A549 (cell line): ENCODE measurements around the gene UBE2H. TPM values are rescaled to one million over a fixed set of nuclear protein-coding genes. Genes with fewer than 3 reads are reported as not detected.
A peak's percentile ranks its signal among the peaks of the same experiment; 100 is the strongest.
"Not testable (repeated sequence)": the region's sequence is repeated elsewhere in the genome, so short reads cannot be mapped to it uniquely, and the experiment has no call there.

Experiments used
- ATAC-seq, 2 experiments: fragments of 200-7000 bp in 1 of 2; fragments of >200 bp in 1 of 2; cut with Nextera tagmentation in 1 of 2; cut with Tn5 transposase in 1 of 2; 3 replicates each; pipeline versions ENCODE4 v1.8.0 to v1.9.1; 2018 to 2020; ENCODE audit warnings: mild to moderate bottlenecking in 1 of 2, moderate library complexity in 1 of 2
- CTCF ChIA-PET: fragments of 300-600 bp; sonication (Branson Sonifier 250); formaldehyde crosslinking; extraction: SDS; loops from one replicate; lab custom pipeline; 2021; ENCODE audit warnings: antibody characterized with exemption, inconsistent platforms; lab: Yijun Ruan, JAX
- POLR2A ChIA-PET: fragments of 350-600 bp; formaldehyde crosslinking; extraction: SDS; loops from one replicate; lab custom pipeline; 2021; ENCODE audit warnings: antibody characterized with exemption, inconsistent platforms; lab: Yijun Ruan, JAX
- DNase-seq, 2 experiments: peaks; one replicate each; pipeline versions ENCODE4 v3.0.0 to v3.0.0-alpha.2; 2011 to 2016; ENCODE audit warnings: low read depth in 1 of 2, low spot score in 1 of 2
- FAIRE-seq: peaks from 2 replicates; lab custom pipeline; 2011; peaks lifted over from hg19 to GRCh38; lab: Jason Lieb, UNC
- H3K27ac ChIP-seq, 2 experiments: fragments of >200 bp; sonication (Bioruptor Twin); formaldehyde crosslinking; 3 replicates each; pipeline ENCODE4 v1.5.1; 2016 to 2017
- H3K4me1 ChIP-seq: fragments of >200 bp; sonication (Bioruptor Twin); formaldehyde crosslinking; 3 replicates; pipeline ENCODE4 v1.6.1; 2016
- H3K4me2 ChIP-seq: fragments of >200 bp; sonication (Bioruptor Twin); formaldehyde crosslinking; 3 replicates; pipeline ENCODE4 v1.6.1; 2016
- H3K4me3 ChIP-seq: fragments of >200 bp; sonication (Bioruptor Twin); formaldehyde crosslinking; 3 replicates; pipeline ENCODE4 v1.5.1; 2016
- H3K9me3 ChIP-seq: fragments of >200 bp; sonication (Bioruptor Twin); formaldehyde crosslinking; 3 replicates; pipeline ENCODE4 v1.6.1; 2016
- BCL3 ChIP-seq: fragments of >200 bp; sonication (Bioruptor Twin); formaldehyde crosslinking; IDR thresholded peaks from 3 replicates; pipeline ENCODE4 v1.6.1; 2016
- CBX2 ChIP-seq: fragments of 200-600 bp; sonication (generic); IDR thresholded peaks from 2 replicates; pipeline ENCODE4 v1.6.1; 2016; ENCODE audit warnings: low read depth, mild to moderate bottlenecking, borderline replicate concordance
- CTCF ChIP-seq: fragments of >200 bp; sonication (Bioruptor Twin); formaldehyde crosslinking; IDR thresholded peaks from 3 replicates; pipeline ENCODE4 v1.5.1; 2016
- EHF ChIP-seq: fragments of 250-450 bp; sonication (Bioruptor Pico); IDR thresholded peaks from 2 replicates; pipeline ENCODE4 v1.5.0; 2020; ENCODE audit warnings: mild to moderate bottlenecking
- HES2 ChIP-seq: fragments of >200 bp; sonication (Bioruptor Twin); formaldehyde crosslinking; IDR thresholded peaks from 2 replicates; pipeline ENCODE4 v1.6.1; 2016
- HOXB5 ChIP-seq: fragments of 250-450 bp; sonication (Bioruptor Pico); IDR thresholded peaks from 2 replicates; pipeline ENCODE4 v1.5.0; 2020; ENCODE audit warnings: mild to moderate bottlenecking, moderate library complexity
- JUN ChIP-seq, 2 experiments: fragments of >200 bp; sonication (Bioruptor Twin); formaldehyde crosslinking; IDR thresholded peaks; 2 replicates in 1 of 2; 3 replicates in 1 of 2; pipeline ENCODE4 v1.6.1; 2016 to 2017
- MAFK ChIP-seq: fragments of 450-650 bp; IDR thresholded peaks from 2 replicates; pipeline ENCODE4 v1.6.1; 2014; ENCODE audit not compliant: partially characterized antibody
- MYC ChIP-seq: IDR thresholded peaks from 2 replicates; pipeline ENCODE4 v1.6.1; 2012; ENCODE audit warnings: mild to moderate bottlenecking, inconsistent platforms, low read length, improper control_type of control experiment, borderline replicate concordance
- POLR2A ChIP-seq: IDR thresholded peaks from 2 replicates; pipeline ENCODE4 v1.6.1; 2012; ENCODE audit warnings: mild to moderate bottlenecking, low read length
- RAD21 ChIP-seq, 2 experiments: fragments of >200 bp in 1 of 2; sonication (Bioruptor Twin) in 1 of 2; formaldehyde crosslinking in 1 of 2; IDR thresholded peaks in 1 of 2; conservative IDR thresholded peaks in 1 of 2; 2 replicates in 1 of 2; 3 replicates in 1 of 2; pipeline ENCODE4 v1.6.1; 2012 to 2018; ENCODE audit warnings: inconsistent platforms in 1 of 2
- SMC3 ChIP-seq: fragments of >200 bp; sonication (Bioruptor Twin); formaldehyde crosslinking; IDR thresholded peaks from 3 replicates; pipeline ENCODE4 v1.6.1; 2018; ENCODE audit warnings: inconsistent platforms
- WGBS: methylation state at CpG from one replicate; pipeline ENCODE4 v1.1.6; 2017; ENCODE audit errors: missing lambda C conversion rate; 5-methylcytosine and 5-hydroxymethylcytosine counted together
- polyA plus RNA-seq, 4 experiments: library from polyadenylated mRNA; depleted of rRNA in 3 of 4; stranded (reverse); fragments of >200 nt; fragmentation: RNase III in 1 of 4; extraction: RNeasy Plus Mini Kit Qiagen cat#74134 plus additional on column Dnase treatment in 1 of 4; gene quantifications; 2 replicates in 3 of 4; 3 replicates in 1 of 4; pipeline ENCODE4 v1.2.3, GENCODE V29; 2011 to 2017

The UBE2H gene
- polyA plus RNA-seq, 2 of the 4 experiments (the other 2 are of a cell fraction) = 73.5 to 99.2 TPM

- TF ChIP-seq BCL3 (peak; percentile 10; the same call in 1 of the 3 replicates), POLR2A (peak; percentile 54), MYC (peak; percentile 68), CTCF (peak; percentile 96), MAFK (no peak), JUN (IDR thresholded peaks at IDR 0.05) (peak; percentile 48 to 63; a peak in 3 of 5 replicates)
Observed at GRCh38 chr7:129825209-129825970, 127.4 kb downstream of the UBE2H start (continued).

- H3K27ac ChIP-seq = peak overlapping the region; percentile 96 to 98
- peaks cover 22% of the 10 kb centered on the region for H3K4me1 ChIP-seq
- ChIA-PET POLR2A (interaction anchor here (0.6 to 1.6 kb wide), 12 partner anchors 44 to 629 kb away, joined by 3 to 10 read pairs (median 6); no protein-coding TSS in a partner anchor), CTCF (interaction anchor here (0.5 to 11.3 kb wide), 58 partner anchors 10 to 602 kb away, joined by 3 to 212 read pairs (median 4); no protein-coding TSS in a partner anchor)
- WGBS = 35% methylated on average over 22 of the region's 28 CpGs
- ATAC-seq (peak; percentile 86), DNase-seq (peak; percentile 87 to 94), FAIRE-seq (no peak)
- no peak for TF ChIP-seq MAFK
- no peak; the same call in 2 of the 3 replicates for TF ChIP-seq BCL3
- TF ChIP-seq HES2 = no peak
- peak; percentile 20; the same call in 1 of the 2 replicates for TF ChIP-seq POLR2A
- TF ChIP-seq SMC3 = peak; percentile 45
- no peak for TF ChIP-seq EHF (CRISPR knock-in tag)
- TF ChIP-seq CBX2 = no peak
- no peak for TF ChIP-seq RAD21 (conservative IDR thresholded peaks at IDR 0.05 in 1 of 2, IDR thresholded peaks at IDR 0.05 in 1 of 2)
- TF ChIP-seq CTCF = peak; percentile 47
- TF ChIP-seq HOXB5 (CRISPR knock-in tag) = peak; percentile 85; the same call in 1 of the 2 replicates
- H3K9me3 ChIP-seq = no peaks in the 10 kb centered on the region
- peak overlapping the region; percentile 67 for H3K4me3 ChIP-seq
- peak overlapping the region; percentile 85 for H3K4me2 ChIP-seq
Observed at GRCh38 chr7:129824291-129825208, 128.2 kb downstream of the UBE2H start.

GRCh38 chr7:129823143-129823542 lies 129.6 kb downstream of the UBE2H start:
- not testable (repeated sequence) for H3K4me2 ChIP-seq, H3K4me3 ChIP-seq, FAIRE-seq, H3K27ac ChIP-seq, ATAC-seq, DNase-seq, H3K9me3 ChIP-seq
- peaks cover 17% of the 10 kb centered on the region for H3K4me1 ChIP-seq
- ChIA-PET CTCF (interaction anchor here (0.6 to 11.3 kb wide), 4 partner anchors 19 to 270 kb away, joined by 4 to 212 read pairs (median 72); no protein-coding TSS in a partner anchor), POLR2A (interaction anchor here (0.7 kb wide), 1 partner anchor 317 kb away, joined by 5 read pairs; no protein-coding TSS in a partner anchor)
- 92% methylated on average over 5 of the region's 5 CpGs for WGBS
